ENCODE data around the gene NREP.

DNA sequence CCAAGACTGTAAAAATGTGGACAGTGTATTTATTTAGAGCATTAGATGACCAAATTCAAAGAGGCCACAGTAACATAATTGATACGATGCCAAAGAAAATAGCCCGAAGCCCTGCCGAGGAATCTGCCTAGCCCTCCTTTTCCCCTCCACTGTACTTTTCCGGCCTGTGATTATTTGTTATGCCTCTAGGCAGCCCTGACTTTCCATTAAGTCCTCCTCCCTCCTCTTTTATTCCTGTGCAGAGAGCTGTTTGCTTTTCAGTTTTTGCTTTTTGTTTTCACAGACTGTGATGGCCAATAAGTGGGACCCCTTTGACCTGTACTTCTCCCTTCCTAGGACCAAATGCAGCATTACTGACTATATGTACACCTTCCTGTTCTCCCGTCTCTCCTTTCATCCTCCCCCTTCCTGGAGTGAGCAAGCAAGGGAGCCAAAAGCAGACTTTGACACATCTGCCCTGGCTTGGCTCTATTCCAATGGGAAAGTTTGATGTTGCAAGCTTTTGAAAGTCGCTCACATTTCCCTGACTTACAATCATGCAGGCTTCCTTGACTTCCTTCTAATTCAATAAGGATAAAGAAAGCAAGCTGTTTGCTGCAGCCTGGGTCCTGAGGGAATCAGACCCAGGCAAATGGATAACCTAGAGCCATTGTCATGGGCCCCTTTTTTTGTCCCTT lies 76.1 kb downstream of the NREP start:
- TF ChIP-seq GABPA (IDR thresholded peaks at IDR 0.05 in 1 of 2, conservative IDR thresholded peaks at IDR 0.05 in 1 of 2): no peak
- TF ChIP-seq, protein P1, sequence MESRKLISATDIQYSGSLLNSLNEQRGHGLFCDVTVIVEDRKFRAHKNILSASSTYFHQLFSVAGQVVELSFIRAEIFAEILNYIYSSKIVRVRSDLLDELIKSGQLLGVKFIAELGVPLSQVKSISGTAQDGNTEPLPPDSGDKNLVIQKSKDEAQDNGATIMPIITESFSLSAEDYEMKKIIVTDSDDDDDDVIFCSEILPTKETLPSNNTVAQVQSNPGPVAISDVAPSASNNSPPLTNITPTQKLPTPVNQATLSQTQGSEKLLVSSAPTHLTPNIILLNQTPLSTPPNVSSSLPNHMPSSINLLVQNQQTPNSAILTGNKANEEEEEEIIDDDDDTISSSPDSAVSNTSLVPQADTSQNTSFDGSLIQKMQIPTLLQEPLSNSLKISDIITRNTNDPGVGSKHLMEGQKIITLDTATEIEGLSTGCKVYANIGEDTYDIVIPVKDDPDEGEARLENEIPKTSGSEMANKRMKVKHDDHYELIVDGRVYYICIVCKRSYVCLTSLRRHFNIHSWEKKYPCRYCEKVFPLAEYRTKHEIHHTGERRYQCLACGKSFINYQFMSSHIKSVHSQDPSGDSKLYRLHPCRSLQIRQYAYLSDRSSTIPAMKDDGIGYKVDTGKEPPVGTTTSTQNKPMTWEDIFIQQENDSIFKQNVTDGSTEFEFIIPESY (IDR thresholded peaks at IDR 0.05): no peak
- TF ChIP-seq, protein P2, sequence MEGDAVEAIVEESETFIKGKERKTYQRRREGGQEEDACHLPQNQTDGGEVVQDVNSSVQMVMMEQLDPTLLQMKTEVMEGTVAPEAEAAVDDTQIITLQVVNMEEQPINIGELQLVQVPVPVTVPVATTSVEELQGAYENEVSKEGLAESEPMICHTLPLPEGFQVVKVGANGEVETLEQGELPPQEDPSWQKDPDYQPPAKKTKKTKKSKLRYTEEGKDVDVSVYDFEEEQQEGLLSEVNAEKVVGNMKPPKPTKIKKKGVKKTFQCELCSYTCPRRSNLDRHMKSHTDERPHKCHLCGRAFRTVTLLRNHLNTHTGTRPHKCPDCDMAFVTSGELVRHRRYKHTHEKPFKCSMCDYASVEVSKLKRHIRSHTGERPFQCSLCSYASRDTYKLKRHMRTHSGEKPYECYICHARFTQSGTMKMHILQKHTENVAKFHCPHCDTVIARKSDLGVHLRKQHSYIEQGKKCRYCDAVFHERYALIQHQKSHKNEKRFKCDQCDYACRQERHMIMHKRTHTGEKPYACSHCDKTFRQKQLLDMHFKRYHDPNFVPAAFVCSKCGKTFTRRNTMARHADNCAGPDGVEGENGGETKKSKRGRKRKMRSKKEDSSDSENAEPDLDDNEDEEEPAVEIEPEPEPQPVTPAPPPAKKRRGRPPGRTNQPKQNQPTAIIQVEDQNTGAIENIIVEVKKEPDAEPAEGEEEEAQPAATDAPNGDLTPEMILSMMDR (IDR thresholded peaks at IDR 0.05; ENCODE audit: low read depth, low read length, missing input control): no peak
- TF ChIP-seq TAF1 (conservative IDR thresholded peaks at IDR 0.05): no peak
- TF ChIP-seq, protein P3, sequence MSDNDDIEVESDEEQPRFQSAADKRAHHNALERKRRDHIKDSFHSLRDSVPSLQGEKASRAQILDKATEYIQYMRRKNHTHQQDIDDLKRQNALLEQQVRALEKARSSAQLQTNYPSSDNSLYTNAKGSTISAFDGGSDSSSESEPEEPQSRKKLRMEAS (IDR thresholded peaks at IDR 0.05): no peak
- TF ChIP-seq RXRA (IDR thresholded peaks at IDR 0.05): peak; percentile 38 to 51
- TF ChIP-seq, protein P4, sequence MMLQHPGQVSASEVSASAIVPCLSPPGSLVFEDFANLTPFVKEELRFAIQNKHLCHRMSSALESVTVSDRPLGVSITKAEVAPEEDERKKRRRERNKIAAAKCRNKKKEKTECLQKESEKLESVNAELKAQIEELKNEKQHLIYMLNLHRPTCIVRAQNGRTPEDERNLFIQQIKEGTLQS (IDR thresholded peaks at IDR 0.05): no peak
- peak; percentile 42 to 73 for TF ChIP-seq RAD21 (IDR thresholded peaks at IDR 0.05)

Measured in liver (tissue), 3 donors.